NCI-H460 (cell line): ENCODE data around the gene SERP2. TPM values are rescaled to one million over a fixed set of nuclear protein-coding genes. Genes with fewer than 3 reads are reported as not detected.
"Not testable (repeated sequence)": the region's sequence is repeated elsewhere in the genome, so short reads cannot be mapped to it uniquely, and the experiment has no call there.

Experiments used
- DNase-seq: peaks from one replicate; pipeline ENCODE4 v3.0.0-alpha.2; 2016; ENCODE audit warnings: low read depth; ENCODE audit errors: extremely low read depth
- polyA plus RNA-seq: library from polyadenylated mRNA; depleted of rRNA; stranded (reverse); fragments of >200 nt; gene quantifications from 2 replicates; pipeline ENCODE4 v1.2.3, GENCODE V29; 2014; cell fraction: nucleus; rRNA removed
- total RNA-seq: library from RNA; depleted of rRNA; stranded (reverse); fragments of >200 nt; shearing (Covaris generic); gene quantifications from 2 replicates; pipeline ENCODE4 v1.2.3, GENCODE V29; 2014; rRNA removed

SERP2 gene
- 0.59 and 0.61 TPM in 2 replicates for total RNA-seq
- not detected in 2 replicates for polyA plus RNA-seq

DNA sequence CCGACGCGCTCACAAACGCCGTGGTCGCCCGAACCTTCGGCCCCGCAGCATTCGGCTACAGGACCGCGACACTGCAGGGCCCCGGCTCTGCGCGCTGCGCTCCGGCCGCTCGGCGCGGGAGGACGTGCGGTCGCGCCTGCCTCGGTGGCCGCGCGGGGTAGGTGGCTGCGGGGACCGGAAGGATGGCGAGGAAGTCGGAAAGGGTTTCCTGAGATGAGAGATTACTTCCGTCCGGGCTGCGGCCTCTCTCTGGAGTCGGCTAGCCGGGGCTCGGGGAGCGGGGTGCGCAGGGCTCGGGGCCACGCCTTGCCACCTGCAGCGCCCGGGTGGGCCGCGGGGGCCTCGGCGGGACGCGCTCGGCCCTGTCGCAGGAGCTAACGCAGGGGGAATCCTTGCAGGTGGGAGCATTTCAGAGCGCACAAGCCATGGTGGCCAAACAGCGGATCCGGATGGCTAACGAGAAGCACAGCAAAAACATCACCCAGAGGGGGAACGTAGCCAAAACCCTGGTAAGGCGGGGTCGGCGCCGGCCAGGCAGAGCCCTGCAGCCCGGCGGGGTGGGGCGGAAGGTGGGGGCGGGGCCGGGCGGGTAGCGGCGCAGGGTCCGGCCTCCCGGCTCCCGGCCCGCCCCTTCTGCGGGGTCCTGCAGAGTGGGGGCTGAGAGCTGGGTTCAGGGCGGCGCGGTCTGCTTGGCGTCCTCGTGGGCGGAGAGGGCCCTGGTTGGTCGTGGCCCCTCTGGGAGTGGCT lies at the start of gene SERP2:
Gene SERP2, plus strand, starts transcription at position 224 of the 747 bp plus-strand sequence. Its CDS starts 202 bp downstream, at position 426.
- DNase-seq, result no peak

DNA sequence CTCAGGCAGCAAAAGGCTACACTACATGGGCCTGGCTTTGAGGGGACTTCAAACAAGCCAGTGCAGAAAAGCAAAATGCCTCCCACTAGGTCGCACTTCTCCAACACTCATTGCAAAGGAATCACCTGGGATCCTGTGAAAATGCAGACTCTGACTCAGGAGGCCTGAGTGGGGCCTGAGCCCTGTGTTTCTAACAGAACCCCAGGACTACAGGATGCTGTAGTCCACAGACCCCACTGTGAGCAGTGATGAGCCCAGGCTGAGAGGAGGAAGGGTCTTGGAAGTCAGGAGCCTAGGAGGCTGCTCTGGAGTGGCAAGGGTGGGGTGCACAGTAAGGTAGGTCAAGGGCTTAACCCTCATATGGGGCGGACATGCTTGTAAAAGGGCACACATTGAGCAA lies 46.7 kb upstream of the SERP2 start:
- DNase-seq, result no peak

DNA sequence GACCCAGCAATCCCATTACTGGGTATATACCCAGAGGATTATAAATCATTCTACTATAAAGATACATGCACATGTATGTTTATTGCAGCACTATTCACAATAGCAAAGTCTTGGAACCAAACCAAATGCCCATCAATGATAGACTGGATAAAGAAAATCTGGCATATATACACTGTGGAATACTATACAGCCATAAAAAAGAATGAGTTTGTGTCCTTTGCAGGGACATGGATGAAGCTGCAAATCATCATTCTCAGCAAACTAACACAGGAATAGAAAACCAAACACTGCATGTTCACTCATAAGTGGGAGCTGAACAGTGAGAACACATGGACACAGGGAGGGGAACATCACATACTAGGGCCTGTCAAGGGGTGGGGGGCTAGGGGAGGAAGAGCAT lies 44.6 kb upstream of the SERP2 start:
- not testable (repeated sequence) for DNase-seq

DNA sequence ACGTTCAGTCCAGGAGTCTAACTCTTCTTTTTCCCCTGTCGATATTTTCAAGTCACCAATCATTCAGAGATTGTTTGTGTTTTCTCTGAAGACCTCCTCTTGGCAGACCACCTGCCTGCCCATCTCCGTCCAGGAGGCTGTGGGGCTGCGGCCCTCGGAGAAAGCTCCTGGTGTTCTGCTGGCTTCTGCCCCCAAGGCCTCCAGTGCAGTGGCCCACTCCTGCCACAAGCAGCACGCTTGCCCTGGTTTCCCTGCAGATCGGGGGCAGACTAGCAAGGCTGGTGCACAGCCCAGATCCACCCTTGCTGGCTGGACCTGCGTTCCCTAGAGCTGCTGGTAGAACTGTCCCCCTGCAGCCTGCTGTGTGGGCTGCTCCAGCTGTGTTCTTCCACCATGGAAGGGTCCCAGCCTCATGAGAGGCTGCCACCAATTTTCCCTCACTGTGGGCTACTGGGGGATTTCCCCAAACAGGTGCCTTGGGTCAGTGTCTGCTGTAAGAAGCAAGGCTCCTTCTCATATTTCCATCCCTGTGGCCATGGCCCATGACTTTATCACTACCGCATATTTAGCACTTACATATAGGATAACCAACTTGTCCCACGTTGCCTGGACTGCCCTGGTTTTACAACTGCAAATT lies 43.6 kb upstream of the SERP2 start:
- DNase-seq, result no peak

DNA sequence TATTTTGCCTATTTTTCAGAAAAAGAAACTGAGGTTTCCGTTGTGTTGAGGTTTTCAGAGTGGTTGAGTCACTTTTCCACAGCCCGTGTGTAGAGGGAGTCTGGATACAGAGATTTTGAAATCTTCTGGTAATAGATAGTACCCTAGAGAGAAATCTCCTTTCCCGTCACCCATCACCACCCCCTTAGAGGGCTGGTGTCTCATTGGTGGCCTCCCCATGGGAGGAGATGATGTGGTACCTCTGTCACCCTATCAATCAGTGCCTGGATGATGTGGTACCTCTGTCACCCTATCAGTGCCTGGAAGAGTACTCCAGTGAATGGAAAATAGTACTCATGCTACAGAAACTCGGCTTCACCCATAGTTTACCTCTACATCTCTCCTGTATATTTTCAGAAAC lies 42.2 kb upstream of the SERP2 start:
- no peak for DNase-seq

DNA sequence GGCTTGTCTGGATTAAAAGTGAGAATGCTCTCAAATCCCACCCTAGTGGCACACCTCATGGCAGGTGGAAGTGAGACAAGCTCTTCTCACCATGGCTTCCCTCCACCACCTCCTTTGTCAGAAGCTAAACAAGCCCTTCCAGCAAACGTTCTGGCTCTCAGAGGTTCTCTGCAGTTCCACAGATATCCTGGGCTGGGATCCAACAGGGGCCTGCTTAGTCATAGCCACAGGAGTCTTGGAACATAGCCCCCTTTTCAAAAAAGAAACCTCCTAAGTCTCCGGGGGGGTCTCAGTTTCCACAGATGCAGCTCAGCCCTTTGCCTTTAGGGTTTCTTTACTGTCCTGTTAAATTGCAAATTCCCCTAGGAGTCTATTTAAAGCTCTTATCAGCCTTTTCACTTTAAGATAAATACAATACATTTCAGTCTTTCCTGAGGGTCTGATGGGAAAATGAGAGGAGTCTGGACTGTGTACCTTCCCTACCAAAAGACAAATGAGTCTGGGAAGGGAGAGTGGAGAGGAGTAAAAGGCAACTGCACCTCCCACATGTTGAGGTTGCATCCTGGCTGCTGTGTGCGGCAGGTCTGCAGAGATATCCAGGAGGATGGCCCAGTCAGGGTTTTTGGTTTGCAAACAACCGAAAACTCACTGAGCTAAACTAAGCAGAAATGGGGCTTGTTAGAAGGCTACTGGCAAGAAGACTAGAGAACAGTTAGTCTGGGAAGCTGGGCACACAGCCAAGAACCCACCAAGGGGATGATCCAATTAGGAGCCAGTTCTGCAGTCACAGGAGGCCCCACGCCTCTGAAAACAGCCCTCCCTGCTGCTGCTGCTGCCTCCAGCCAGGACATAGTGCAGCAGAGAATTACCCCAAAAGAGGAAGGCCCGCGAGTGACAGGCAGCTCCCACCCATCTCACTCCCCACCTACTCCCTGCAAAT lies 41.4 kb upstream of the SERP2 start:
- DNase-seq, result no peak

DNA sequence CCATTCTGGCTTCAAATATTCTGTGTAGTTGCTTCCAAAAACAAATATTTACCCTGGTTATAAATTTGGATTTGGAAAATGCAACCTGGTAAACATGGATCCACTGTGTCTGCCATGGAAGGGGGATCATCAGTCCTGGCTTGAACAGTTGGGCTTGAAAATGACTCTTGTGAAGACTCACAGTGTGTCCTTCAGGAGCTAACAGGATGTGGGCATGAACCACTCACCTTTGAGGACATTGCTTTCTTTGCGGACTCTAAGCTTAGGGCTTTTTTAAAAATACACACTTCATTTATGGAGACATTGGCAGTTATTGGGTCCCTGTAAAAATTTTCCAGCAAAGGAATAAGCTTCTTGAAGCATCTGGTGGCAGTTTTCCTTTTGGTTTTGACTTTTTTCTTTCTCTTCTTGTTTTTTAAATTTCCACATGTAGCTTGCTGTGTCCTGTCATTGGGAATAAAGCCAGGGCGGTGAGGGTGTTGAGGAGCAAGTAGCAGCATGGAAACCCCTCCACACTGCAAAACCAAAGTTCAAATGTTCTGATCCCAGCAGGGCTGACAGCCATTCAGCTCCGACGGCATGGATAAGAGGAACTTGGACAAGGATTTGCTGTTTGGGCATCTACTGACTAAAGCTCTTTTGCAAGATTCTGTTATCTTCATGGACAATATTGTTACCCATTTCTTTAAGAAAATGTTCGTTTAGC lies 39.5 kb upstream of the SERP2 start:
- no peak for DNase-seq

DNA sequence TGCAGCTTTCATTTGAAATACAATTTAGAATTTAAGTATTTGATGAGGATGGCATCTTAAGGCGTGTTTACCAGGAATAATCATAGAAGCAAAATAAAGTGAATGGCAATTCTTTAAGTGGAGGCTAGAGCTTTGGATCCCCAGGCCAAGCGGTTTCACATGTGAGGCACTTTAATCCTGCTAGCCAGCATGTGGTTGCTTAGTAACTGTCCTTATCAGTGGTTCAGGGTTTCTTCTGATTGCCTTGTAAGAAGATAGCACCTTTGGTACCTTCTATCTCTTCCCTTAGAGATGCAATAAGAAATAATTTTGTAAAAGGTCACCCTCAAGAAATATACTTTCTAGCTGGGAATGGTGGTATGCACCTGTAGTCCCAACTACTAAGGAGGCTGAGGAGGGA lies 38.9 kb upstream of the SERP2 start:
- DNase-seq, result no peak

DNA sequence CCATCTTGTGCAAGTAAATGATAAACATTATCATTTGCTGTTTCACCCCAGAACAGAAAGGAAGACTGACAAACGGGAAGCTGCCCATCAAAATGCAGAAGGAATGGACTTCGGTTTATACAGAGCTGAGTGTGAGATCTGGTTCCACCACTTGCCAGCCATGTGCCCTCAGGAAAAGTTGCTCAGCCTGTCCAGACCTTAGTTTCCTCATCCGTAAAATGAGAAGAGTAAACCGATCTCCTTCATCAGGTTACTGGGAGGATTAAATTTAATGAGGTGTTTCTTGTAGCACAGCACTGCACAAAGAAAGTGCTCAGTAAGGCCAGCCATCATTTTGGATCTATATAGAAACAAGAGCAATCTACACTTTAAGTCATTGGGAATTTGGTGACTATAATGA lies 36.7 kb upstream of the SERP2 start:
- DNase-seq, result no peak

DNA sequence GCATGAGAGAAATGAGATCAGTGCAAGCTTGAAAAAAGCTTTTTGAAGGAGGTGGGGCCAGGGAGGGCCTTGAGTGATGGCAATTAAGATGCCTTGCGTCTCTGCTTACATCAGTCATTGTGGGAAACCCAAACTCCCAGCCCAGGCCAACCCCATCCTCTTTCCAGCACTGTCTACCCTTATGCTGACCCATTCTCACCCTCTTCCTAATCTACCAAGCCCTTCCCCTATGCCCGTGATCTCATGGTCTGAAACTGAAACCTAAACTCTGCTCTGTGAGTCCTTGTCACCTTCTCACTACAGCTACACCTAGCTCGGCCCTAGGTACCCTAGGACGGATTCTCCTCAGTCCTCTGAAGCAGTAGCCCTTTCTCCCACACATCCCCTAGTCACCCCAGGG lies 36.0 kb upstream of the SERP2 start:
- DNase-seq, result no peak

DNA sequence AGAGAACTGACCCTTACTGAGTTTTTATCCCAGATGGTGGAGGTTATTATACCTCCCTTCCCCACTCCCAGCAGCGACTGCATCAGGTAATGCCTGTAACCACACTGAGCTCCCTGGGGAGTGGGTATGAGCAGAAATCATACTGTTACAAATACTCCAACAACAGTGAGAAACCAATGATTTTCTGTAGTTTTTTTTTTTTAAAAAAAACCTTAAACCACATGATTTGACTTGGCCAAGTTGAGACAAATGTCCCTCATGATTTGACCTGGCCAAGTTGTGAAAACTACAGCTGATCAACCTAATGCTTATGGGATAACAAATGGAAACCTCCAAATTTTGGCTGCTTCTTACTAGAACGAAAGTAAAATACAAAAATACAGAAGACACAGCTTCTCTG lies 33.1 kb upstream of the SERP2 start:
- DNase-seq, result no peak

DNA sequence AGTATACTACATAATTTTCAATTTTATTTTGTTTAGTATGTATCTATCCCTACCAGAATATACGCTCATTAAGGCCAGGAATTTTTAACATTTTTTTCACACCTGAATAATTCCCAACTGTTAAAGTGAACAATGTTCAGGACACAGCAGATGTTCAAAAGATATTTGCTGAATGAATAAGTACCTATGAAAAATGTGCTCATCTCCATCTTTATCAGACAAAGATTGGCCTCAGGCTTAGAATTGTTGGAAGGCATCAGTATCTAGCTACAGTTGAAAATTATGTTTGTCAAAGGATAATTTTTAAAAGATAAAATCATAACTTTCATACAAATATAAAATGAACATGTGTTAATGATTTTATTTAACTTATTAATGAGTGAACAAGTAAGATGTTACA lies 30.9 kb upstream of the SERP2 start:
- no peak for DNase-seq

DNA sequence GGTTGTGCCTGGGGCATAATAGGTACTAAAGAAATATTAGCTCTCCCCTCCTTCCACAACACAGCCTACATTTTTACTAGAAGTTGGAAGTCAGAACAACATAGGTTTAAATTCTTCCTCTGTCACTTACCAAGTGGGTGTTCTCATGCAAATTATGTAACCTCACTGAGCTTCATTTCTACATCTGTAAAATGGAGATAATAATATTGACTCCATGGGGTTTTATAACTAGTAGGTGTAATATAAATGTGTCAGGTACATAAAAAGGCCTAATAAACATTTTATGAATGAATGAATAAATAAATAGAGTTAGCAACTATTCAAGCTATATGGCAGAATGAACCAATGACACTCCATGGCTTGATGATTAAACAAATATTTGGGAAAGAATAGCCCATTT lies 27.1 kb upstream of the SERP2 start:
- no peak for DNase-seq

DNA sequence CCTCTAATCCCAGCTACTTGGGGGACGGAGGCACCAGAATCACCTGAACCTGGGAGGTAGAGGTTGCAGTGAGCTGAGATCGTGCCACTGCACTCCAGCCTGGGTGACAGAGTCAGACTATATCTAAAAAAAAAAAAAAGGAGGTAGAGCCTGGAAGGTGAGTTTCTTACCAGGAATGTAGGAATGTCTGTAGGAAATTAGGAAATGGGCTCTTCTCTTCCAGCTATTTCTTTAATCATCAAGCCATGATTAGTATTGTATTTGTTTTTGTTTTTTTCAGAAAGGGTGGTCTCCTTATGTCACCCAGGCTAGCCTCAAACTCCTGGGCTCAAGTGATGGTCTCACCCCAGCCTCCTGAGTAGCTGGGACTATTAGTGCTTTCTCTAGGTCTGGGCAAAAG lies 26.3 kb upstream of the SERP2 start:
- DNase-seq, result no peak

DNA sequence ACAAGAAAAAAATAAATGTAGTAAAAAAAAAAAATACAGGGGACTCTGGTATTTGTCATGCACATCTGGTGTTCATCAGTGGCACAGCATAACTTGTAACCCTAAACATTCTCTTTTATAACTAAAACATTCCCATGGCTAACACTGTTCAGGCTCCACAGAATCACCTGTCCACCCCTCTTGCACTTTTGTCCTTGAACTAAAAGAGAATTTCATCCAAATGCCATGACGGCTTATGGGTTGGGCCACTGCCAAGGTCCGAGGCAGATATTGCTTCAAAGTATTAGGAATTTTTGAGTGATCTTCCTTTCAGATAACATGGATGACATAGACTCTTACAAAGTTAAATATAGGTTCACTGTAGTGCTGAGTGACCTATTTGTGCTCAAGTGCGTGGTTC lies 25.7 kb upstream of the SERP2 start:
- DNase-seq, result no peak

DNA sequence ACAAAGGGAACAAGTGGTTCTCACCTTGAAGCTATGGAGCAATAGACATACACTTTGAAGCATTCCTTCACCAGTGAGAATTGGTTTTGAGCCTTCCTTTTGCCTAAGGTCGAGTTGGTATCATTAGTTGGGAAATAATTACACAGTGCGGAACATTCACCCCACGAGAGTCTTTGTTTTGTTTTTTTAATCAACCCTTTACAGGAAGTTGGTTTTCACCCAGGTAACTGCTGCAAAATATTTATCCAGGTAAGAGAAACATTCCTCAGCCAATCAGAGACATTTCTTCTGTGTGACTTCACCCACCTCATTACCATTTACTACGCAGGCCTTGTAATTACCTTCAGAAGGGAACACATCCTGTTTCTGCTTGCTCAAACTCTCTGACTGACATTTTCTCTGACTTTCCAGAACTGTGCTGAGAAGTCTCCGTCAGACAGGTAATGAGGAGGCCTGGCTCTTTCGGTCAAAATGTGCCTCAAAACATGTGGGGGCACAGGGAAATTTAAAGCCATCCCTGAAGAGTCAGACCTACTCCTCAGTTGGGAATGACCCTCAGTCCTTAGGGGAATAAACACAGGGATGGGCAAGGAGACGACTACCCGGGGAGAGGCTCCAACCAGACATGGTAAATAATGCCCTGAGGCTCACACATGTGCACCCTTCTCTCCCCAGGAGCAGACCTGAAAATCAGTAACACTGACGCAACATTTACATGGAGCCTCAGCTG lies 22.7 kb upstream of the SERP2 start:
- no peak for DNase-seq

DNA sequence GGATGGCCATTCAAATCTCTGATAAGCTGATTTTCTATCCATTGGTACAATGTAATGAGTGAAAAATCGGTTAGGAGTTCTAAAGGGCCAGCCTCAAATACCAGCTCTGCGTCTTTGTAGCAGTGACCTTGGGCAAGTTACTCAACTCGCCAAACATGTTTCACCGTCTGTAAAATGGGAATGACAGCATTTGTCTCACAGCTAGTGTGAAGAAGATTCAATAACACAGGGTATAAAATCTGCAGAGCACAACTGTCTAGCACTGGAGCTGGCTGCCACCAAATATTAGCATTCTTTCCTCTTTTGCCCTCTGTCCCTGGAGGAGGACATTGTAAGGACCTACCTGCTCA lies 22.1 kb upstream of the SERP2 start:
- no peak for DNase-seq

DNA sequence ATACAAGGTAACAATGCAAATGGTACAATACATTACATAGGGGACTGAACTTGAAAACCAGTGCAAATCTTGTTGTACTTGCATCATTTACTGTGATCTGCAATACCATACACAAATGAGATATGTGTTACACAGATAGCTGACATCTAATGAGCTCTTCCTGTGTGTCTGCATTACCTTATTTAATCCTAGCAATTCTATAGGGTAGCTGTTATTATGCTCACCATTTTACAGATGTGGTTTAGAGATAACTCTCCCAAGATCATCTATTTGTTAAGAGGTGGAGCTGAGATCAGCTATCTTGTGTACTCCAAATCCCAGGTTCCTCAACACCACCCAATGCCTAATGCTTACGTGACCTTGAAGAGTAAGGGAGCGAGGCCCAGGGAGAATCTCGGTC lies 21.4 kb upstream of the SERP2 start:
- no peak for DNase-seq

DNA sequence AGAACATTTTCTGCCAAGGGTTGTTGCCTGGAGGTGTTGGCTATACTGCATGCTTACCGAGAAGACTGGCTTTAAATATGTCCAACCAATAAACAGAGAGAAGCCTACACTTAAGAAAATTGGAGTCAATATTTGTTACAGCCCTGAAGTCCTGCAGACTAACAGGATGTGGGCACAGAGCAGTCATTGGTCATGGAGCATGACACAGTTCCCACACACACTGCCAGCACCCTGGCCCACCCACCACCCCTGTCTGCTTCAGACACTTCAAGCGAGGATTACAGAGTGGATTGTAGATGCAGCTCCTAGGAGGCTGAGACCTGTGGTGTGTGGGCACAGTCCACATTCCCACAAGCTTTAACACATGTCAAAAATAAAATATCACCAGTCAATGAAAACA lies 21.0 kb upstream of the SERP2 start:
- DNase-seq, result no peak

DNA sequence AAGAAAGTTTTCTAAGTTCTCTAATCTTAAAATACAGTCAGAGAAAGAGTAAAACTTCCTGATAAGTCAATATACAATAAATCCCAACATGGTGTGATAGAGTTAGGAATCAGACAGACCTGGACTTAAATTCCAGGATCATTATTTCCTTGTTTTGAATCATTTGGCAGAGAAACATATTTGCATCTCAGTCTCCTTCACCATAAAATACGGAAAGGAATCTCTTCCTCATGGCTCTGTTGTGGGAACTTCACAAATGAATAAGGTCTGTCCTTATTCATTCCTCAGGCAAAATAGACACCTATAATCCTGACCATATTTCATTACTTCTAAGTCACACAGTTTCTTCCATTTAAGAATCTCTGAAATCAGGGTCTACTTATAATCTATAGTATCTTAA lies 19.3 kb upstream of the SERP2 start:
- no peak for DNase-seq
